LNCaP clone FGC (cell line): ENCODE data around the gene CEP135.
"Not testable (repeated sequence)": the region's sequence is repeated elsewhere in the genome, so short reads cannot be mapped to it uniquely, and the experiment has no call there.

Source experiments
- DNase-seq: peaks from one replicate; pipeline ENCODE4 v3.0.0-alpha.2; 2011; ENCODE audit warnings: low read depth
- H3K4me3 ChIP-seq: 2 replicates; pipeline ENCODE4 v1.5.1; 2011; ENCODE audit warnings: mild to moderate bottlenecking, low read depth, low read length, control low read depth
- CTCF ChIP-seq: IDR thresholded peaks from 2 replicates; pipeline ENCODE4 v1.5.1; 2012; ENCODE audit warnings: mild to moderate bottlenecking; ENCODE audit not compliant: control insufficient read depth, insufficient read depth; ENCODE audit errors: extremely low read depth

Gene CEP135

DNA sequence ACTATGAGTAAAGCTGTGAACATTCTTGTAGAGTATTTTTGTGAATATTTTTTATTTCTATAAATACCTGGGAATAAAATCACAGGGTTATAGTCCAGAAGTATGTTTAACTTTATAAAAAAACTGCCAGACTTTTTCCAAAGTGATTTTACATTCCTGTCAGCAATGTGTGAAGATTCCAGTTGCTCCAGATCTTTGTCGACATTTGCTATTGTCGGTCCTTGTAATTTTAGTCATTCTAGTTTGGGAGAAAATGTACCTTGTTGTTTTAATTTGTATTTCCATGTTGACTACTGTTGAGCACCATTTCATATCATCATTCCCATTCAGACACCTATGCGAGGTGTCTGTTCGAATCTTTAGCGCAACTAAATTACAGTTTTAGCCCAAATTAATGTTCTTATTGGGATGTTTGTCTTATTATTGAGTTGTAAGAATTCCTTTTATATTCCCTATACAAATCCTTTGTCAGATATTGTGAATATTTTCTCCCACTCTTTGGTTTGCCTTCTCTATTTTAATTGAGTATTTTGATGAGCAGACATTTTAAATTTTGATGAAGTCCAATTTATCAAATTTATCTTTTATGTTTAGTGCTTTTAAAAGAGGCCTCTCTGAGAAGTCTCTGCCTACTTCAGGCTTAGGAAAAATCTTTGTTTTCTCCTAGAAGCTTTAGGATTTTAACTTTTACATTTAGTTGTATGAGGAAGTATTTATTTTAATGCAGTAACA, 2.6 kb downstream of the CEP135 start:
- DNase-seq, result no peak
- H3K4me3 ChIP-seq, result no peak overlapping the region
- TF ChIP-seq CTCF, result no peak

DNA sequence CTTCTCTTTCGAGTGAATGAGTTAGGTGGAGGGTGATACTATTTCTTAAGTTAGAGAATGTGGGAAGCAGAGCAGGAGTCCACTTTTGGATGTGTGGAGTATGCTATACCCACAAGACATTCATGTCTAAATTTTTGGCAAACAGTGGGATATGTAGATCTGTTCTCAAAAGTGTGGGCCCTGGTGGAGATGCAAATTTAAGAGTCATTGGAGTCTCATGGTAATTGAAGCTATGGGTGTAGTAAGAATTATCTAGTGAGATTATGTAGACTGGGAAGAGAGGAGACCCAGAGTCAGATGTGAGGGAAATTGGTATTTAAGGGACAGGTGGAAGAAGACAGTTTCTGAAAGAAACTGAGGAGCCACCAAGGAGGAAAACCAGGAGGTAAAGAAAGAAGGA, 7.0 kb downstream of the CEP135 start:
- no peak overlapping the region for H3K4me3 ChIP-seq
- no peak for DNase-seq
- TF ChIP-seq CTCF, result no peak

- TF ChIP-seq CTCF, result no peak
- no peak overlapping the region for H3K4me3 ChIP-seq
- no peak for DNase-seq
Measured at GRCh38 chr4:55959655-55960054, 10.9 kb downstream of the CEP135 start.

GRCh38 chr4:55964046-55964445, 15.3 kb downstream of the CEP135 start:
- no peak for TF ChIP-seq CTCF
- no peak overlapping the region for H3K4me3 ChIP-seq
- DNase-seq, result no peak

GRCh38 chr4:55965585-55965984, 16.8 kb downstream of the CEP135 start:
- DNase-seq, result no peak
- no peak overlapping the region for H3K4me3 ChIP-seq
- TF ChIP-seq CTCF, result no peak

DNA sequence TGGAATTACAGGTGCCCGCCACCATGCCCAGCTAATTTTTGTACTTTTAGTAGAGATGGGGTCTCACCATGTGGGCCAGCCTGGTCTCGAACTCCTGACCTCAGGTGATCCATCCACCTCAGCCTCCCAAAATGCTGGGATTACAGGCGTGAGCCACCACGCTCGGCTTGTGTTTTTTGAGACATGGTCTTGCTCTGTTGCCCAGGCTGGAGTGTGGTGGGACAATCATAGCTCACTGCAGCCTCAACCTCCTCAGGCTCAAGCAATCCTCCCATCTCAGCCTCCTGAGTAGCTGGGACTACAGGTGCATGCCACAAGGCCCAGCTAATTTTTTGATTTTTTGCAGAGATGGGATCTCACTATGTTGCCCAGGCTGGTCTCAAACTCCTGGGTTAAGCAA, 17.6 kb downstream of the CEP135 start:
- DNase-seq, H3K4me3 ChIP-seq: not testable (repeated sequence)

DNA sequence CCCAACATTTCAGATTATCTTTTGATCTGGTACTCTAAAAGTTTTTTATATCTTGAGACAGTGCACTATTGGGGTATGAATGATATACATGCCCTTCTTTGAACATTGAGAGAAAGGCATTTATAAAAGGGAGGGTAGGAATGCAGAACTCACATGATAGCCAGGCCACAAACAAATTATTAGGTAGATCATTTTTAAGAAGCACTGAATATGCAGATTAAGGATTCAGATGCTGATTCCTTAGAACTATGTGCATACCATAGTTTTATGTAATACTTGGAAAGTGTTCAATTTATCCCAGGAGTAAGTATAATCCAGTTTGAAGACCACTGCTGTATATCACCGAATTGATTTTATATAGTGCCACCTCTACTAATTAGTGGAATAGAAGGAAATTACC, 18.6 kb downstream of the CEP135 start:
- no peak for DNase-seq
- TF ChIP-seq CTCF, result no peak
- no peak overlapping the region for H3K4me3 ChIP-seq
